Transverse colon (tissue), 4 donors: ENCODE data around the gene KIAA1217. TPM values are rescaled to one million over a fixed set of nuclear protein-coding genes. Genes with fewer than 3 reads are reported as not detected.

Source experiments
- DNase-seq: peaks from one replicate; pipeline ENCODE4 v3.0.0-alpha.2; 2019
- H3K27ac ChIP-seq, 4 donors: fragments of 200-600 bp; sonication (generic); 2 replicates each; pipeline ENCODE4 v1.5.1; 2016 to 2018; ENCODE audit warnings: inconsistent platforms in 4 of 4
- H3K27me3 ChIP-seq: fragments of 200-600 bp; sonication (generic); 2 replicates; pipeline ENCODE4 v1.5.1; 2017; ENCODE audit warnings: inconsistent platforms
- H3K36me3 ChIP-seq, 4 donors: fragments of 200-600 bp; sonication (generic); 2 replicates each; pipeline ENCODE4 v1.5.1; 2017 to 2019; ENCODE audit warnings: inconsistent platforms in 4 of 4
- H3K4me1 ChIP-seq, 4 donors: fragments of 200-600 bp; sonication (generic); 2 replicates each; pipeline ENCODE4 v1.5.1; 2017 to 2020; ENCODE audit warnings: inconsistent platforms in 4 of 4
- H3K4me3 ChIP-seq, 4 donors: fragments of 200-600 bp; sonication (generic); 1 replicate in 1 of 4; 2 replicates in 3 of 4; pipeline versions ENCODE4 v1.5.1 to v1.6.1; 2017 to 2019; ENCODE audit warnings: inconsistent platforms in 4 of 4
- H3K9me3 ChIP-seq, 2 donors: fragments of 200-600 bp; sonication (generic); 2 replicates each; pipeline ENCODE4 v1.5.1; 2017 to 2019; ENCODE audit warnings: inconsistent platforms in 2 of 2
- EP300 ChIP-seq: sonication (generic); formaldehyde crosslinking; IDR thresholded peaks from one replicate; pipeline ENCODE4 v1.6.1; 2017; ENCODE audit warnings: antibody characterized with exemption, low read depth
- POLR2A ChIP-seq: fragments of 450-650 bp; IDR thresholded peaks from one replicate; pipeline ENCODE4 v1.6.1; 2016; ENCODE audit warnings: antibody characterized with exemption, mild to moderate bottlenecking, moderate library complexity
- POLR2AphosphoS5 ChIP-seq, 3 donors: sonication (generic); formaldehyde crosslinking; IDR thresholded peaks; one replicate each; pipeline ENCODE4 v1.6.1; 2016; ENCODE audit warnings: antibody characterized with exemption in 3 of 3
- WGBS, 2 donors: methylation state at CpG; one replicate each; pipeline ENCODE4 v1.1.5; 2018; ENCODE audit warnings: low coverage in 1 of 2; 5-methylcytosine and 5-hydroxymethylcytosine counted together
- in situ Hi-C, 4 donors: fragments of 200-750 bp; cut with MboI; loops; one replicate each; pipeline versions ENCODE4 v1.15.0 to v1.15.1; 2017; ENCODE audit warnings: low sequenced_read_pairs in 3 of 4, low pct_ligation_motif_present in 1 of 4, low pct_unique_long_range_greater_than_20kb in 1 of 4
- intact Hi-C: fragments of 100-400 bp; cut with DNase I; formaldehyde crosslinking; loops from one replicate; pipeline ENCODE4 v1.15.1; 2023; ENCODE audit warnings: low total_unique reads
- total RNA-seq, 4 donors: library from RNA; depleted of rRNA; stranded (reverse); fragments of >200 nt; gene quantifications; one replicate each; pipeline ENCODE4 v1.1.0, GENCODE V29; 2016
- TF ChIP-seq, protein P1 (sequence below), 5 experiments: fragments of 200-600 bp in 3 of 5; fragments of 450-650 bp in 2 of 5; sonication (generic) in 3 of 5; IDR thresholded peaks; 1 replicate in 2 of 5; 2 replicates in 3 of 5; pipeline ENCODE4 v1.5.1; 2016 to 2017; ENCODE audit warnings: antibody characterized with exemption in 5 of 5, inconsistent platforms in 3 of 5, mild to moderate bottlenecking in 2 of 5, moderate library complexity in 1 of 5

Gene KIAA1217
- total RNA-seq, 4 donors from 2014 or later: 56.5 to 175 (median 72.0) TPM

DNA sequence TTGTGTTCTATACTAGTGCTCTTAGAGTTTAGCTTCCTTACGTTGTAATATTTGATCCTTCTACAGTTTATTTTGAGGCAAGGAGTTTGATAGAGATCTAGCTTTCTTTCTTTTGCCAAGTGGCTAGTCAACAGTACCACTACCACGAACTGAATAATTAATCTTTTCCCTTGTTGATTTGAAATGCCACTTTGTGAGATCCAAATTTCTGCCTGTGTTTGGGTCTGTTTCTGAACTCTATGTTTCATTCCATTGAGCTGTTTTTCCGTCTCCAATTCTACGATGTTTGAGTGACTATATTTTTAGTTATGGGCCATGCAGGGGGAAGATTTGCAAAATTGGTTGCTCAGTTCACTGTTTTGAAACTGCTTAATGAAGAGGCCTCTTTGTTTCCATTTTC lies 134.7 kb downstream of the KIAA1217 start:
- 55 to 61% methylated on average over 4 of the region's 4 CpGs for WGBS, 2 donors
- no peaks in the 10 kb centered on the region for H3K9me3 ChIP-seq
- H3K27ac ChIP-seq: peak overlapping the region in 3 of 4 donors; percentile 5 to 38 (median 17)
- H3K27me3 ChIP-seq: no peaks in the 10 kb centered on the region
- no peak overlapping the region for H3K4me3 ChIP-seq
- no peaks in the 10 kb centered on the region for H3K36me3 ChIP-seq
- TF ChIP-seq POLR2A: no peak
- TF ChIP-seq, protein P1, sequence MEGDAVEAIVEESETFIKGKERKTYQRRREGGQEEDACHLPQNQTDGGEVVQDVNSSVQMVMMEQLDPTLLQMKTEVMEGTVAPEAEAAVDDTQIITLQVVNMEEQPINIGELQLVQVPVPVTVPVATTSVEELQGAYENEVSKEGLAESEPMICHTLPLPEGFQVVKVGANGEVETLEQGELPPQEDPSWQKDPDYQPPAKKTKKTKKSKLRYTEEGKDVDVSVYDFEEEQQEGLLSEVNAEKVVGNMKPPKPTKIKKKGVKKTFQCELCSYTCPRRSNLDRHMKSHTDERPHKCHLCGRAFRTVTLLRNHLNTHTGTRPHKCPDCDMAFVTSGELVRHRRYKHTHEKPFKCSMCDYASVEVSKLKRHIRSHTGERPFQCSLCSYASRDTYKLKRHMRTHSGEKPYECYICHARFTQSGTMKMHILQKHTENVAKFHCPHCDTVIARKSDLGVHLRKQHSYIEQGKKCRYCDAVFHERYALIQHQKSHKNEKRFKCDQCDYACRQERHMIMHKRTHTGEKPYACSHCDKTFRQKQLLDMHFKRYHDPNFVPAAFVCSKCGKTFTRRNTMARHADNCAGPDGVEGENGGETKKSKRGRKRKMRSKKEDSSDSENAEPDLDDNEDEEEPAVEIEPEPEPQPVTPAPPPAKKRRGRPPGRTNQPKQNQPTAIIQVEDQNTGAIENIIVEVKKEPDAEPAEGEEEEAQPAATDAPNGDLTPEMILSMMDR (IDR thresholded peaks at IDR 0.05): no peak
- TF ChIP-seq POLR2AphosphoS5 (IDR thresholded peaks at IDR 0.05): no peak
- no peak for TF ChIP-seq EP300
- intact Hi-C loops: no loop called here
- in situ Hi-C loops: no loop called here
- DNase-seq: no peak
- peaks cover 0 to 5% (median 0%) of the 10 kb centered on the region in 4 donors for H3K4me1 ChIP-seq

DNA sequence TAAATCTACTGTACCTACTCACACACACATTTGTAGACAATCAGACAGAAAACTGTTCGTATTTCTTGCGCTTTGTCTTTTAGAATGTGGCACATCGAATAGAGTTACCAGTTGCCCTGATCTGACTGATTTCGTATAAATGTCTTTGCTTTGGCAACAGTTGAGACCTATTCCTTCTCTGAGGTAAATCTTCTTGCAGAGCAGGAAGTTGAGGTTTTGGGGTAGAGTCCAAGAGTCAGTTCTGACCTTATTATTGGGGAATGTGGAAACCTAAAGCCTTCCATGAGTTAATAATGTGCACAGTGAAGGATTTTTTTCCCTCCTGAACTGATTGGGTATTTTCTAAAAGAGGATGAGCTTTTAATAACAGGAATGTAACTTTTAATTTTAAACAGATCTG lies 135.3 kb downstream of the KIAA1217 start:
- 46 to 55% methylated on average over 4 of the region's 4 CpGs for WGBS, 2 donors
- Histone ChIP-seq H3K9me3 (no peaks in the 10 kb centered on the region), H3K4me1 (peaks cover 0 to 5% (median 0%) of the 10 kb centered on the region in 4 donors), H3K27me3 (no peaks in the 10 kb centered on the region), H3K36me3 (no peaks in the 10 kb centered on the region), H3K27ac (peak overlapping the region in 2 of 4 donors; percentile 17 to 38), H3K4me3 (no peak overlapping the region)
- intact Hi-C loops: no loop called here
- TF ChIP-seq POLR2A (no peak), POLR2AphosphoS5 (IDR thresholded peaks at IDR 0.05) (no peak), EP300 (no peak)
- TF ChIP-seq, protein P1 (IDR thresholded peaks at IDR 0.05): no peak
- in situ Hi-C loops: no loop called here
- DNase-seq: no peak

DNA sequence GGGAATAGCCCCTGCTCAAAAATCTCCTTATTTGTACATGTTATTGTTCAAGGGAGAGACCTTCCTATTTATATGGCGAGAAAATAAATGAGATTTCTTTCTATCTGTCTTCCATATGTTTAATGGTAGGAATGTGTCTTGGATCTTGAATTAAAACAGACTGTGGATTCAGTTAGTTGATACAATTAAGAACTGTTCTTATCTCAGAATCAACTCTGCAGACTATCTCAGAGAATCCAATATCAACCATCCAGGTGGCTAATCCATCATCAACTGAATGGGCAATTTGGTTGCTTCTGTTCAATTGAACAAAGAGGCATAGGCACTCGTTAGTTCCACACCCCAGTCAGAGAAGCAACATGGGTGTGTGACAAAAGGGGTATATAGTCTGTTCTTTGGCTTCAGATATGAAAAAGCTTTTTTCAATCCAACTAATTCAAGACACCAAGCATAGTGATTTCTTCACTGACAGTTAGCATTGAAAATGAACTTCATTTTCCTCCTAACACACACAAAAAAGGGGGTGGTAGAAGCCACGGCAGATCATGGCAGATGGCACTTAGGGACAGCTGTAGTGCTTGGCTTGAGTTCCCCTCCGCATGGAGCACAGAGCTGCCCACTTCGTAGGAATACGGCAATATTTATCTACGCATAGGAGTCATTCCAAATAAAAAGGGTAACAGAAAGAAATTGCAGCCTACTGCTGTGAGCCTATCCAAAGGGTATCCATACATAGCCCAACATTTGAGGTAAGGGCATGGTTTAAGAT lies 135.9 kb downstream of the KIAA1217 start:
- peak overlapping the region in 2 of 4 donors; percentile 11 to 38 for H3K27ac ChIP-seq
- peaks cover 0 to 5% (median 2%) of the 10 kb centered on the region in 4 donors for H3K4me1 ChIP-seq
- DNase-seq: no peak
- no peaks in the 10 kb centered on the region for H3K9me3 ChIP-seq
- WGBS, 2 donors: 80 to 85% methylated on average over 5 to 7 of the region's 7 CpGs
- in situ Hi-C loops (no loop called here), intact Hi-C loops (no loop called here)
- H3K36me3 ChIP-seq: no peaks in the 10 kb centered on the region
- H3K27me3 ChIP-seq: no peaks in the 10 kb centered on the region
- H3K4me3 ChIP-seq: no peak overlapping the region
- no peak for TF ChIP-seq POLR2AphosphoS5 (IDR thresholded peaks at IDR 0.05)
- TF ChIP-seq POLR2A: no peak
- TF ChIP-seq EP300: no peak
- TF ChIP-seq, protein P1 (IDR thresholded peaks at IDR 0.05): no peak

DNA sequence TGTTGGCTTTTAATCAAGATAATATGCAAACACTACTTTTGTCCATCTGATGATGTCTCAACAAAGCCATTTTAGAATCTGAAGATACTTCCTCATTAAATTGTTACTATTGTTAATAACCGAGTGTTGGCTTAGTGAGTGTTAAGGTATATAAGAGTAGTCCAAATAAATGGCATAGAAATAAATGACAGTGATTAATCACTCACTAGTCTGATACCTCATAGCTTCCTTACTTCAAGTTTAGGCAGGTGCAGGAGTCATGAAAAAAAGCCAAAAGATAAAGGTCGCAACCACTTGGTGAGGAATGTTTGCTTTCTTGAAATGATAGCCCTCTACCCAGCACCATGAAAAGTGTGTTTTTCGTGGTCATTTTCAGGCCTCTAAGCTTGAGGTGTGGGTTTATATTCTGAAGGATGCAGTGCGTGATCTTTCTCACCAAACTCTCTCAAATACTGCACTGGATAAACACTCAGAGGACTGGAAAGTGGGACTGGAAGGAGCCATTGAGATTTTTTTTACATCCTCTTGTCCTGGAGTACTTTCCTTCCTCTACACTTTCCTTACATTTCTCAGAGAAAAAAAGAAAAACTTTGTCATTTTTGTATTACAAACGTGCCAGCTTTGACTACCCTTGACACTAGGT lies 138.1 kb downstream of the KIAA1217 start:
- no peak for TF ChIP-seq POLR2A
- TF ChIP-seq POLR2AphosphoS5 (IDR thresholded peaks at IDR 0.05): no peak
- no peak for TF ChIP-seq EP300
- TF ChIP-seq, protein P1 (IDR thresholded peaks at IDR 0.05): no peak
- H3K9me3 ChIP-seq: no peaks in the 10 kb centered on the region
- no peaks in the 10 kb centered on the region for H3K27me3 ChIP-seq
- no peak overlapping the region for H3K27ac ChIP-seq
- no peak for DNase-seq
- no peak overlapping the region for H3K4me3 ChIP-seq
- peaks cover 0 to 7% (median 2%) of the 10 kb centered on the region in 4 donors for H3K4me1 ChIP-seq
- intact Hi-C loops: no loop called here
- in situ Hi-C loops: no loop called here
- 65 to 66% methylated on average over 5 of the region's 5 CpGs for WGBS, 2 donors
- no peaks in the 10 kb centered on the region for H3K36me3 ChIP-seq
